Liver (tissue), 9 donors: ENCODE data around the gene ATAD3A. TPM values are rescaled to one million over a fixed set of nuclear protein-coding genes. Genes with fewer than 3 reads are reported as not detected.
"Not testable (repeated sequence)": the region's sequence is repeated elsewhere in the genome, so short reads cannot be mapped to it uniquely, and the experiment has no call there.

Source experiments
- DNase-seq: peaks from one replicate; pipeline ENCODE4 v3.0.0-alpha.2; 2017; ENCODE audit warnings: low spot score
- H3K27ac ChIP-seq, 2 donors: one replicate each; pipeline ENCODE4 v1.7.0; 2013; ENCODE audit warnings: inconsistent platforms in 2 of 2, low read length in 2 of 2, control low read depth in 1 of 2, low read depth in 1 of 2, mild to moderate bottlenecking in 1 of 2
- H3K27me3 ChIP-seq, 4 donors: one replicate each; pipeline versions ENCODE4 v1.6.1 to v1.7.0; 2013; ENCODE audit warnings: low read length in 3 of 4, inconsistent platforms in 1 of 4, mild to moderate bottlenecking in 1 of 4, moderate library complexity in 1 of 4; ENCODE audit not compliant: control insufficient read depth in 4 of 4, insufficient read depth in 4 of 4
- H3K36me3 ChIP-seq, 4 donors: one replicate each; pipeline versions ENCODE4 v1.6.1 to v1.7.0; 2013; ENCODE audit warnings: low read length in 3 of 4, mild to moderate bottlenecking in 3 of 4, low read depth in 1 of 4, moderate library complexity in 1 of 4; ENCODE audit not compliant: control insufficient read depth in 4 of 4, insufficient read depth in 3 of 4
- H3K4me1 ChIP-seq, 4 donors: one replicate each; pipeline versions ENCODE4 v1.6.1 to v1.7.0; 2013; ENCODE audit warnings: low read length in 3 of 4, mild to moderate bottlenecking in 3 of 4, moderate library complexity in 1 of 4; ENCODE audit not compliant: control insufficient read depth in 4 of 4, insufficient read depth in 4 of 4
- H3K4me3 ChIP-seq, 3 donors: one replicate each; pipeline versions ENCODE4 v1.6.1 to v1.7.0; 2013; ENCODE audit warnings: low read length in 3 of 3, control low read depth in 1 of 3, low read depth in 1 of 3, mild to moderate bottlenecking in 1 of 3
- H3K9ac ChIP-seq, 2 donors: one replicate each; pipeline ENCODE4 v1.7.0; 2013; ENCODE audit warnings: low read length in 2 of 2, mild to moderate bottlenecking in 2 of 2, moderate library complexity in 2 of 2, control low read depth in 1 of 2, low read depth in 1 of 2
- H3K9me3 ChIP-seq, 4 donors: one replicate each; pipeline versions ENCODE4 v1.6.1 to v1.7.0; 2013; ENCODE audit warnings: low read length in 3 of 4; ENCODE audit not compliant: control insufficient read depth in 4 of 4
- EGR1 ChIP-seq, 2 donors: IDR thresholded peaks; 2 replicates each; pipeline ENCODE4 v1.6.1; 2016 to 2018; ENCODE audit warnings: antibody characterized with exemption in 2 of 2, low read depth in 2 of 2
- FOXA1 ChIP-seq: IDR thresholded peaks from 2 replicates; pipeline ENCODE4 v1.6.1; 2016; ENCODE audit warnings: antibody characterized with exemption
- FOXA2 ChIP-seq: IDR thresholded peaks from 2 replicates; pipeline ENCODE4 v1.6.1; 2016; ENCODE audit warnings: antibody characterized with exemption
- GABPA ChIP-seq, 2 donors: IDR thresholded peaks in 1 of 2; conservative IDR thresholded peaks in 1 of 2; 2 replicates each; pipeline ENCODE4 v1.6.1; 2016; ENCODE audit warnings: antibody characterized with exemption in 2 of 2, mild to moderate bottlenecking in 1 of 2, moderate library complexity in 1 of 2
- HNF4A ChIP-seq, 2 donors: conservative IDR thresholded peaks; 2 replicates each; pipeline ENCODE4 v1.6.1; 2016; ENCODE audit warnings: antibody characterized with exemption in 2 of 2, mild to moderate bottlenecking in 2 of 2
- HNF4G ChIP-seq: IDR thresholded peaks from 2 replicates; pipeline ENCODE4 v1.6.1; 2016; ENCODE audit warnings: antibody characterized with exemption
- NR2F2 ChIP-seq: IDR thresholded peaks from 2 replicates; pipeline ENCODE4 v1.6.1; 2016; ENCODE audit warnings: antibody characterized with exemption
- RAD21 ChIP-seq, 2 donors: IDR thresholded peaks; 2 replicates each; pipeline ENCODE4 v1.6.1; 2016; ENCODE audit warnings: antibody characterized with exemption in 2 of 2, mild to moderate bottlenecking in 2 of 2
- RXRA ChIP-seq, 2 donors: IDR thresholded peaks; 2 replicates each; pipeline ENCODE4 v1.6.1; 2017 to 2018; ENCODE audit warnings: antibody characterized with exemption in 2 of 2, mild to moderate bottlenecking in 1 of 2
- SP1 ChIP-seq: IDR thresholded peaks from 2 replicates; pipeline ENCODE4 v1.6.1; 2018; ENCODE audit warnings: antibody characterized with exemption, mild to moderate bottlenecking
- TAF1 ChIP-seq: conservative IDR thresholded peaks from 2 replicates; pipeline ENCODE4 v1.6.1; 2016; ENCODE audit warnings: antibody characterized with exemption, mild to moderate bottlenecking
- WGBS: extraction: QIAGEN DNeasy Blood & Tissue Kit; methylation state at CpG from one replicate; pipeline ENCODE4 v1.1.7; 2013; 5-methylcytosine and 5-hydroxymethylcytosine counted together
- polyA plus RNA-seq, 2 donors: library from polyadenylated mRNA; stranded (reverse) in 1 of 2; unstranded in 1 of 2; fragments of 200-250 nt in 1 of 2; fragments of >200 nt in 1 of 2; fragmentation: Nextera tagmentation in 1 of 2; extraction: Ambion mirVana in 1 of 2; gene quantifications; one replicate each; pipeline versions ENCODE4 v1.2.1 to v1.2.3, GENCODE V29; 2013 to 2015
- total RNA-seq, 2 donors: library from RNA; depleted of rRNA; stranded (reverse); fragments of >200 nt; gene quantifications; one replicate each; pipeline ENCODE4 v1.2.3, GENCODE V29; 2014
- TF ChIP-seq, protein P1 (sequence below): IDR thresholded peaks from 2 replicates; pipeline ENCODE4 v1.6.1; 2016; ENCODE audit warnings: antibody characterized with exemption
- TF ChIP-seq, protein P2 (sequence below): IDR thresholded peaks from 2 replicates; pipeline ENCODE4 v1.6.1; 2016; ENCODE audit warnings: antibody characterized with exemption
- TF ChIP-seq, protein P3 (sequence below): IDR thresholded peaks from 2 replicates; pipeline ENCODE4 v1.6.1; 2016; ENCODE audit warnings: antibody characterized with exemption, mild to moderate bottlenecking
- TF ChIP-seq, protein P4 (sequence below): IDR thresholded peaks from 2 replicates; pipeline ENCODE4 v1.6.1; 2016; ENCODE audit warnings: antibody characterized with exemption
- TF ChIP-seq, protein P5 (sequence below): fragments of 150-350 bp; IDR thresholded peaks from 2 replicates; pipeline ENCODE4 v1.5.1; 2017; ENCODE audit warnings: improper control_type of control experiment, low read depth, low read length; ENCODE audit not compliant: missing input control
- donor health status: healthy.
- donor health status: healthy.
- donor health status: healthy.
- donor health status: healthy.
- donor health status: healthy.

ATAD3A gene
- total and polyA plus RNA-seq, 4 donors = 7.2 to 20.0 (median 15.8) TPM

DNA sequence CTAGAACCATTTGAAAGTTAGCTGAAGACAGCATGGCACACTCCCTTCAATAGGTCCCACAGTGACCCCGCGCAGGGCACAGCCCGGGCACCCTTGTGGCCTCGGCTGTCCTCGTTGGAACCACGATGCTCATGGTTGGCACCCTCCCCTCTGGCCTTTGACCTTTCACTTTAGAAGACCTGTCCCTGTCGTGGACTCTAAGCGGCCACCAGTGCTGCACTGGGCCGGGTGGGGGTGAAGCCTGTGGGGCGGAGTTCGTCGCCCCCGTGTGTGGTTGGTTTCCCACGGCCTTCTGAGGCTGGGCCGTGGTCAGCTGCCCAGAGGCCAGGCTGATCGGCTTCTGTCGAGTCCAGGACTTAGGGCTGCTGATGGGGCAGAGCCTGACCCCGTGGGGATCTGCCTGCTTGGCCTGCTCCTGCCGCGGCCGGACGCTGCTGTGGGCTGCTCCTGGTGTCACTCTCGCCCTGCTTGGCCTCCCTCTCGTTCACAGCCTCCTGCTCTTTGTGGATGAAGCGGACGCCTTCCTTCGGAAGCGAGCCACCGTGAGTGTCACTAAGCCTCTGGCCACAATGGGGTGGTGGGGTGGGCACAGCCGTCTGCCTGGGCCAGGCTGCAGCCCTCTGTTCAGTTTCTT lies 12.9 kb downstream of the ATAD3A start:
- not testable (repeated sequence) for H3K9me3 ChIP-seq, H3K27me3 ChIP-seq, DNase-seq, H3K4me3 ChIP-seq, H3K9ac ChIP-seq, H3K4me1 ChIP-seq
- 71% methylated on average over 26 of the region's 30 CpGs for WGBS
- H3K27ac ChIP-seq = peak overlapping the region in 1 of 2 donors; percentile 18
- peaks cover 0 to 27% (median 11%) of the 10 kb centered on the region in 4 donors for H3K36me3 ChIP-seq
- peak in 1 of 2 donors; percentile 45 for TF ChIP-seq RXRA (IDR thresholded peaks at IDR 0.05)
- peak in 1 of 2 donors; percentile 23 for TF ChIP-seq HNF4A (conservative IDR thresholded peaks at IDR 0.05)

DNA sequence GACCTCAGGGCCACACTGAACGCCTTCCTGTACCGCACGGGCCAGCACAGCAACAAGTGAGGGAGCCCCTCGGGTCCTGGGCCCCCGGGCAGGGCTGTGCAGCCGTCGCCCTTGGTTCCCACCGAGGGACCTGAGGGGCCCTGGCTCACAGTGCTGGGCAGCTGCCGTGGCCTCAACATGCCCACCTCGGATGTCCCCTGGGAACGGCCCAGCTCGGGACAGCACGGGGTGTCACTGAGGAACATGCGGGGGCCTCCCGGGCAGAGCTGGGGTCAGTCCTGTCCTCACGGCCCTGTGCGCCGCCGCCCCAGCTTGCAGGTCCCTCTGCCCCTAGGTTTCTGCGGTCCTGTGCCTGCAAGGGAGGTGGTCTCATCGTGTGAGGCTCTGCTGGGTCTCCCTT lies 14.5 kb downstream of the ATAD3A start:
- DNase-seq, H3K27me3 ChIP-seq, H3K27ac ChIP-seq, H3K4me1 ChIP-seq, H3K9me3 ChIP-seq, H3K4me3 ChIP-seq, H3K9ac ChIP-seq: not testable (repeated sequence)
- H3K36me3 ChIP-seq = peaks cover 0 to 22% (median 10%) of the 10 kb centered on the region in 4 donors
- WGBS = 96% methylated on average over 17 of the region's 21 CpGs

DNA sequence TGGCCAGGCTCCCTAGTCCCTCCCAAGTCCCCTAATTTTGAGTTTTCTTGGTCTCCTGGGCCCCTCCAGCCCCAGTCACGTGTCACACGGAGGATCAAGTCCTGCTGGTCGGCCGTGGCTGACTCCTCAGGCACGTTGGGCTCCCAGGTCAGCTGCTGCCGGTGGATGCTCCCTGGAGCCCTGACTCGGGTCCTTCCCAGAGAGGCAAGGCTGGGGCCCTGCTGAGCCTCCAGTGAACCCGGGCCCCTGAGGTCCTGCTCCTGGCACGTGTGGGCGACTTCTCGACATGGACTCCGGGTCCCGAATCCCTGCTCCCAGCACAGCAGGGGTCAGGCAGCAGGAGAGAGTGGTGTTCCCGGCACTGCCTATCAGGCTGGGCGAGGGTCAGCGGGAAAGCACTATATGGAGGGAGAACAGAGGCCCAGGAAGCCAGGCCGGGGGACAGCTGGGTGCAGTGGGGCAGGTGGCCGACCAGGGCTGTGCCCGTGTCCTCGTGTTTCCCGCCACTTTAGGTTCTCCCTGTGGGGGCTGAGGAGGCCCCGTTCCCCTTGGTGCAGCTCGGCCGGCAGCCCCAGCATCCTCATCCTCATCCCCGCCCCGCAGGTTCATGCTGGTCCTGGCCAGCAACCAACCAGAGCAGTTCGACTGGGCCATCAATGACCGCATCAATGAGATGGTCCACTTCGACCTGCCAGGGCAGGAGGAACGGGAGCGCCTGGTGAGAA lies 15.3 kb downstream of the ATAD3A start:
- no peak overlapping the region for H3K27ac ChIP-seq
- H3K36me3 ChIP-seq = peaks cover 0 to 22% (median 9%) of the 10 kb centered on the region in 4 donors
- peaks cover 0 to 2% (median 0%) of the 10 kb centered on the region in 4 donors for H3K9me3 ChIP-seq
- no peak overlapping the region for H3K9ac ChIP-seq
- H3K4me1 ChIP-seq = peaks cover 0 to 5% (median 3%) of the 10 kb centered on the region in 4 donors
- no peak for DNase-seq
- TF ChIP-seq, protein P1, sequence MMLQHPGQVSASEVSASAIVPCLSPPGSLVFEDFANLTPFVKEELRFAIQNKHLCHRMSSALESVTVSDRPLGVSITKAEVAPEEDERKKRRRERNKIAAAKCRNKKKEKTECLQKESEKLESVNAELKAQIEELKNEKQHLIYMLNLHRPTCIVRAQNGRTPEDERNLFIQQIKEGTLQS = no peak
- TF ChIP-seq EGR1 (IDR thresholded peaks at IDR 0.05; ENCODE audit: low read depth in 2 of 2) = no peak
- no peak for TF ChIP-seq NR2F2
- TF ChIP-seq, protein P2, sequence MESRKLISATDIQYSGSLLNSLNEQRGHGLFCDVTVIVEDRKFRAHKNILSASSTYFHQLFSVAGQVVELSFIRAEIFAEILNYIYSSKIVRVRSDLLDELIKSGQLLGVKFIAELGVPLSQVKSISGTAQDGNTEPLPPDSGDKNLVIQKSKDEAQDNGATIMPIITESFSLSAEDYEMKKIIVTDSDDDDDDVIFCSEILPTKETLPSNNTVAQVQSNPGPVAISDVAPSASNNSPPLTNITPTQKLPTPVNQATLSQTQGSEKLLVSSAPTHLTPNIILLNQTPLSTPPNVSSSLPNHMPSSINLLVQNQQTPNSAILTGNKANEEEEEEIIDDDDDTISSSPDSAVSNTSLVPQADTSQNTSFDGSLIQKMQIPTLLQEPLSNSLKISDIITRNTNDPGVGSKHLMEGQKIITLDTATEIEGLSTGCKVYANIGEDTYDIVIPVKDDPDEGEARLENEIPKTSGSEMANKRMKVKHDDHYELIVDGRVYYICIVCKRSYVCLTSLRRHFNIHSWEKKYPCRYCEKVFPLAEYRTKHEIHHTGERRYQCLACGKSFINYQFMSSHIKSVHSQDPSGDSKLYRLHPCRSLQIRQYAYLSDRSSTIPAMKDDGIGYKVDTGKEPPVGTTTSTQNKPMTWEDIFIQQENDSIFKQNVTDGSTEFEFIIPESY = no peak
- TF ChIP-seq SP1 = no peak
- TF ChIP-seq, protein P3, sequence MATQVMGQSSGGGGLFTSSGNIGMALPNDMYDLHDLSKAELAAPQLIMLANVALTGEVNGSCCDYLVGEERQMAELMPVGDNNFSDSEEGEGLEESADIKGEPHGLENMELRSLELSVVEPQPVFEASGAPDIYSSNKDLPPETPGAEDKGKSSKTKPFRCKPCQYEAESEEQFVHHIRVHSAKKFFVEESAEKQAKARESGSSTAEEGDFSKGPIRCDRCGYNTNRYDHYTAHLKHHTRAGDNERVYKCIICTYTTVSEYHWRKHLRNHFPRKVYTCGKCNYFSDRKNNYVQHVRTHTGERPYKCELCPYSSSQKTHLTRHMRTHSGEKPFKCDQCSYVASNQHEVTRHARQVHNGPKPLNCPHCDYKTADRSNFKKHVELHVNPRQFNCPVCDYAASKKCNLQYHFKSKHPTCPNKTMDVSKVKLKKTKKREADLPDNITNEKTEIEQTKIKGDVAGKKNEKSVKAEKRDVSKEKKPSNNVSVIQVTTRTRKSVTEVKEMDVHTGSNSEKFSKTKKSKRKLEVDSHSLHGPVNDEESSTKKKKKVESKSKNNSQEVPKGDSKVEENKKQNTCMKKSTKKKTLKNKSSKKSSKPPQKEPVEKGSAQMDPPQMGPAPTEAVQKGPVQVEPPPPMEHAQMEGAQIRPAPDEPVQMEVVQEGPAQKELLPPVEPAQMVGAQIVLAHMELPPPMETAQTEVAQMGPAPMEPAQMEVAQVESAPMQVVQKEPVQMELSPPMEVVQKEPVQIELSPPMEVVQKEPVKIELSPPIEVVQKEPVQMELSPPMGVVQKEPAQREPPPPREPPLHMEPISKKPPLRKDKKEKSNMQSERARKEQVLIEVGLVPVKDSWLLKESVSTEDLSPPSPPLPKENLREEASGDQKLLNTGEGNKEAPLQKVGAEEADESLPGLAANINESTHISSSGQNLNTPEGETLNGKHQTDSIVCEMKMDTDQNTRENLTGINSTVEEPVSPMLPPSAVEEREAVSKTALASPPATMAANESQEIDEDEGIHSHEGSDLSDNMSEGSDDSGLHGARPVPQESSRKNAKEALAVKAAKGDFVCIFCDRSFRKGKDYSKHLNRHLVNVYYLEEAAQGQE = no peak
- no peak for TF ChIP-seq HNF4A (conservative IDR thresholded peaks at IDR 0.05)
- TF ChIP-seq FOXA1 = no peak
- TF ChIP-seq HNF4G = no peak
- no peak for TF ChIP-seq TAF1
- no peak for TF ChIP-seq RAD21 (IDR thresholded peaks at IDR 0.05)
- no peak for TF ChIP-seq GABPA (IDR thresholded peaks at IDR 0.05 in 1 of 2, conservative IDR thresholded peaks at IDR 0.05 in 1 of 2)
- TF ChIP-seq FOXA2 = no peak
- TF ChIP-seq, protein P4, sequence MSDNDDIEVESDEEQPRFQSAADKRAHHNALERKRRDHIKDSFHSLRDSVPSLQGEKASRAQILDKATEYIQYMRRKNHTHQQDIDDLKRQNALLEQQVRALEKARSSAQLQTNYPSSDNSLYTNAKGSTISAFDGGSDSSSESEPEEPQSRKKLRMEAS = no peak
- TF ChIP-seq RXRA (IDR thresholded peaks at IDR 0.05) = no peak
- TF ChIP-seq, protein P5, sequence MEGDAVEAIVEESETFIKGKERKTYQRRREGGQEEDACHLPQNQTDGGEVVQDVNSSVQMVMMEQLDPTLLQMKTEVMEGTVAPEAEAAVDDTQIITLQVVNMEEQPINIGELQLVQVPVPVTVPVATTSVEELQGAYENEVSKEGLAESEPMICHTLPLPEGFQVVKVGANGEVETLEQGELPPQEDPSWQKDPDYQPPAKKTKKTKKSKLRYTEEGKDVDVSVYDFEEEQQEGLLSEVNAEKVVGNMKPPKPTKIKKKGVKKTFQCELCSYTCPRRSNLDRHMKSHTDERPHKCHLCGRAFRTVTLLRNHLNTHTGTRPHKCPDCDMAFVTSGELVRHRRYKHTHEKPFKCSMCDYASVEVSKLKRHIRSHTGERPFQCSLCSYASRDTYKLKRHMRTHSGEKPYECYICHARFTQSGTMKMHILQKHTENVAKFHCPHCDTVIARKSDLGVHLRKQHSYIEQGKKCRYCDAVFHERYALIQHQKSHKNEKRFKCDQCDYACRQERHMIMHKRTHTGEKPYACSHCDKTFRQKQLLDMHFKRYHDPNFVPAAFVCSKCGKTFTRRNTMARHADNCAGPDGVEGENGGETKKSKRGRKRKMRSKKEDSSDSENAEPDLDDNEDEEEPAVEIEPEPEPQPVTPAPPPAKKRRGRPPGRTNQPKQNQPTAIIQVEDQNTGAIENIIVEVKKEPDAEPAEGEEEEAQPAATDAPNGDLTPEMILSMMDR = no peak
- 96% methylated on average over 31 of the region's 31 CpGs for WGBS
- no peak overlapping the region for H3K4me3 ChIP-seq
- no peaks in the 10 kb centered on the region for H3K27me3 ChIP-seq
